Ascending aorta (tissue), 2 donors: Measurements from ENCODE around the gene PTPA. TPM values are rescaled to one million over a fixed set of nuclear protein-coding genes. Genes with fewer than 3 reads are reported as not detected.

Source experiments
- DNase-seq, 2 donors: peaks; one replicate each; pipeline ENCODE4 v3.0.0-alpha.2; 2019; ENCODE audit warnings: low spot score in 2 of 2
- H3K27ac ChIP-seq, 2 donors: fragments of 200-600 bp; sonication (generic); one replicate each; pipeline ENCODE4 v1.5.1; 2016 to 2017; ENCODE audit warnings: mild to moderate bottlenecking in 1 of 2
- H3K27me3 ChIP-seq: fragments of 200-600 bp; sonication (generic); one replicate; pipeline ENCODE4 v1.5.1; 2017
- H3K36me3 ChIP-seq, 2 donors: fragments of 200-600 bp; sonication (generic); one replicate each; pipeline ENCODE4 v1.5.1; 2016
- H3K4me1 ChIP-seq, 2 donors: fragments of 200-600 bp; sonication (generic); one replicate each; pipeline ENCODE4 v1.5.1; 2016 to 2017; ENCODE audit warnings: mild to moderate bottlenecking in 1 of 2
- H3K4me3 ChIP-seq, 2 donors: fragments of 200-600 bp; sonication (generic); one replicate each; pipeline ENCODE4 v1.5.1; 2016 to 2017; ENCODE audit warnings: mild to moderate bottlenecking in 1 of 2
- H3K9me3 ChIP-seq, 2 donors: fragments of 200-600 bp; sonication (generic); one replicate each; pipeline ENCODE4 v1.5.1; 2016
- CTCF ChIP-seq, 3 experiments: fragments of 200-600 bp in 2 of 3; fragments of 450-650 bp in 1 of 3; sonication (generic) in 2 of 3; IDR thresholded peaks; one replicate each; pipeline ENCODE4 v1.5.1; 2016 to 2019; ENCODE audit warnings: antibody characterized with exemption in 3 of 3, mild to moderate bottlenecking in 1 of 3, moderate library complexity in 1 of 3
- intact Hi-C: fragments of 100-400 bp; cut with DNase I; formaldehyde crosslinking; loops from one replicate; pipeline ENCODE4 v1.15.1; 2023
- total RNA-seq: library from RNA; depleted of rRNA; stranded (reverse); fragments of >200 nt; gene quantifications from one replicate; pipeline ENCODE4 v1.1.0, GENCODE V29; 2016

Gene PTPA
- total RNA-seq, 1 donor from 2014 or later, result 61.6 TPM

GRCh38 chr9:129079829-129080228 lies 31.4 kb upstream of the PTPA start:
- intact Hi-C loops, result loop anchor here (2.0 kb wide), 3 partner anchors 31 to 133 kb away; partner anchors contain the start of genes CRAT, DOLK, MIGA2 and NUP188
- no peaks in the 10 kb centered on the region for H3K9me3 ChIP-seq
- peaks cover 1 to 2% of the 10 kb centered on the region in 2 donors for H3K36me3 ChIP-seq
- DNase-seq, result no peak
- H3K27me3 ChIP-seq, result no peaks in the 10 kb centered on the region
- no peak overlapping the region for H3K27ac ChIP-seq
- peak overlapping the region in 1 of 2 donors; percentile 80 for H3K4me3 ChIP-seq
- H3K4me1 ChIP-seq, result peaks cover 0 to 8% of the 10 kb centered on the region in 2 donors
- no peak for TF ChIP-seq CTCF (IDR thresholded peaks at IDR 0.05)

- H3K9me3 ChIP-seq, result no peaks in the 10 kb centered on the region
- intact Hi-C loops, result loop anchor here (2.0 kb wide), 3 partner anchors 31 to 133 kb away; partner anchors contain the start of genes CRAT, DOLK, MIGA2 and NUP188
- no peaks in the 10 kb centered on the region for H3K27me3 ChIP-seq
- no peak overlapping the region for H3K27ac ChIP-seq
- no peak for TF ChIP-seq CTCF (IDR thresholded peaks at IDR 0.05)
- no peak for DNase-seq
- H3K36me3 ChIP-seq, result peaks cover 6% of the 10 kb centered on the region in 2 donors
- peak overlapping the region; percentile 80 to 94 for H3K4me3 ChIP-seq
- H3K4me1 ChIP-seq, result peaks cover 0 to 8% of the 10 kb centered on the region in 2 donors
Measured at GRCh38 chr9:129080298-129080600, 31.0 kb upstream of the PTPA start.

- Histone ChIP-seq H3K27me3 (no peaks in the 10 kb centered on the region), H3K4me3 (peak within 1 kb of the TSS; percentile 80 to 94), H3K9me3 (no peaks in the 10 kb centered on the region), H3K36me3 (peaks cover 11% of the 10 kb centered on the region in 2 donors), H3K4me1 (peaks cover 0 to 8% of the 10 kb centered on the region in 2 donors), H3K27ac (peak within 1 kb of the TSS; percentile 57 to 81)
- DNase-seq, result peak; percentile 97 to 99
- intact Hi-C loops, result loop anchor here (2.0 kb wide), 3 partner anchors 30 to 134 kb away; partner anchors contain the start of genes CRAT, DOLK, MIGA2 and NUP188
- no peak for TF ChIP-seq CTCF (IDR thresholded peaks at IDR 0.05)
Measured at GRCh38 chr9:129080601-129081387, 30.4 kb upstream of the PTPA start, which contains the start of gene DOLPP1. Gene DOLPP1 (plus strand): TSS chr9:129081111. CDS start chr9:129081132, 21 bp downstream.

GRCh38 chr9:129081388-129081904 lies 29.8 kb upstream of the PTPA start:
- no peak for DNase-seq
- Histone ChIP-seq H3K4me1 (peaks cover 0 to 8% of the 10 kb centered on the region in 2 donors), H3K9me3 (no peaks in the 10 kb centered on the region), H3K27me3 (no peaks in the 10 kb centered on the region), H3K36me3 (peaks cover 17 to 18% of the 10 kb centered on the region in 2 donors), H3K4me3 (peak overlapping the region; percentile 80 to 94), H3K27ac (peak overlapping the region; percentile 57 to 81)
- intact Hi-C loops, result loop anchor here (2.0 kb wide), 3 partner anchors 29 to 135 kb away; partner anchors contain the start of genes CRAT, DOLK, MIGA2 and NUP188
- no peak for TF ChIP-seq CTCF (IDR thresholded peaks at IDR 0.05)

GRCh38 chr9:129084087-129084486 lies 27.1 kb upstream of the PTPA start:
- H3K4me3 ChIP-seq, result no peak overlapping the region
- H3K27ac ChIP-seq, result no peak overlapping the region
- H3K9me3 ChIP-seq, result no peaks in the 10 kb centered on the region
- H3K36me3 ChIP-seq, result peaks cover 29 to 39% of the 10 kb centered on the region in 2 donors
- intact Hi-C loops, result no loop called here
- H3K4me1 ChIP-seq, result peaks cover 0 to 8% of the 10 kb centered on the region in 2 donors
- DNase-seq, result no peak
- TF ChIP-seq CTCF (IDR thresholded peaks at IDR 0.05), result no peak
- no peaks in the 10 kb centered on the region for H3K27me3 ChIP-seq
